H9 (cell line): ENCODE data around the gene CSNK2B. TPM values are rescaled to one million over a fixed set of nuclear protein-coding genes. Genes with fewer than 3 reads are reported as not detected.

Source experiments
- DNase-seq: peaks from one replicate; pipeline ENCODE4 v3.0.0-alpha.2; 2017
- H2AFZ ChIP-seq: one replicate; pipeline ENCODE4 v1.6.1; 2013; ENCODE audit warnings: mild to moderate bottlenecking, low read length, control low read depth, moderate library complexity
- H2AK5ac ChIP-seq: 2 replicates; pipeline ENCODE4 v1.6.1; 2013; ENCODE audit warnings: low read length, control low read depth, mixed read lengths; ENCODE audit not compliant: insufficient read length
- H2BK120ac ChIP-seq: one replicate; pipeline ENCODE4 v1.6.1; 2013; ENCODE audit warnings: low read depth, mild to moderate bottlenecking, low read length, control low read depth, inconsistent platforms; ENCODE audit not compliant: poor library complexity, severe bottlenecking
- H2BK12ac ChIP-seq: 2 replicates; pipeline ENCODE4 v1.6.1; 2013; ENCODE audit warnings: low read length, control low read depth, mixed read lengths, low read depth; ENCODE audit not compliant: insufficient read length
- H2BK15ac ChIP-seq: 2 replicates; pipeline ENCODE4 v1.6.1; 2013; ENCODE audit warnings: low read depth, low read length, control low read depth
- H2BK20ac ChIP-seq: one replicate; pipeline ENCODE4 v1.6.1; 2013; ENCODE audit warnings: low read depth, mild to moderate bottlenecking, low read length, control low read depth, inconsistent platforms; ENCODE audit not compliant: poor library complexity, severe bottlenecking
- H2BK5ac ChIP-seq: 2 replicates; pipeline ENCODE4 v1.6.1; 2013; ENCODE audit warnings: low read length, control low read depth, mixed read lengths; ENCODE audit not compliant: insufficient read length
- H3K14ac ChIP-seq: 2 replicates; pipeline ENCODE4 v1.6.1; 2013; ENCODE audit warnings: low read length, control low read depth; ENCODE audit not compliant: insufficient read depth
- H3K18ac ChIP-seq: 2 replicates; pipeline ENCODE4 v1.6.1; 2013; ENCODE audit warnings: low read depth, mild to moderate bottlenecking, mixed read lengths, low read length, control low read depth; ENCODE audit not compliant: insufficient read length
- H3K23ac ChIP-seq: 2 replicates; pipeline ENCODE4 v1.6.1; 2013; ENCODE audit warnings: low read length, control low read depth, mixed read lengths, low read depth; ENCODE audit not compliant: insufficient read length
- H3K23me2 ChIP-seq: 2 replicates; pipeline ENCODE4 v1.6.1; 2013; ENCODE audit warnings: low read depth, mild to moderate bottlenecking, mixed read lengths, low read length, control low read depth; ENCODE audit not compliant: insufficient read length, poor library complexity, severe bottlenecking
- H3K27ac ChIP-seq: 2 replicates; pipeline ENCODE4 v1.5.1; 2013; ENCODE audit warnings: low read length, control low read depth, mixed read lengths, low read depth; ENCODE audit not compliant: insufficient read length
- H3K27me3 ChIP-seq: 2 replicates; pipeline ENCODE4 v1.6.1; 2013; ENCODE audit warnings: low read length, control low read depth, inconsistent platforms; ENCODE audit not compliant: insufficient read depth
- H3K4ac ChIP-seq: 2 replicates; pipeline ENCODE4 v1.6.1; 2013; ENCODE audit warnings: low read depth, mild to moderate bottlenecking, control low read depth, inconsistent platforms, low read length, moderate library complexity
- H3K4me1 ChIP-seq: 2 replicates; pipeline ENCODE4 v1.6.1; 2013; ENCODE audit warnings: low read length, control low read depth, inconsistent platforms; ENCODE audit not compliant: insufficient read depth
- H3K4me2 ChIP-seq: 2 replicates; pipeline ENCODE4 v1.6.1; 2013; ENCODE audit warnings: low read length, control low read depth, mixed read lengths; ENCODE audit not compliant: insufficient read length, insufficient read depth
- H3K56ac ChIP-seq: 2 replicates; pipeline ENCODE4 v1.6.1; 2013; ENCODE audit warnings: low read depth, mild to moderate bottlenecking, mixed read lengths, low read length, control low read depth; ENCODE audit not compliant: insufficient read length
- H3K79me1 ChIP-seq: 2 replicates; pipeline ENCODE4 v1.6.1; 2013; ENCODE audit warnings: low read depth, mild to moderate bottlenecking, moderate library complexity, low read length, control low read depth, inconsistent platforms; ENCODE audit not compliant: insufficient read depth, poor library complexity, severe bottlenecking
- H3K79me2 ChIP-seq: 2 replicates; pipeline ENCODE4 v1.6.1; 2013; ENCODE audit warnings: low read length, control low read depth, inconsistent platforms; ENCODE audit not compliant: insufficient read depth
- H3K9ac ChIP-seq: 2 replicates; pipeline ENCODE4 v1.6.1; 2013; ENCODE audit warnings: low read length, control low read depth, mixed read lengths; ENCODE audit not compliant: insufficient read length; ENCODE audit errors: extremely low read depth
- H3K9me3 ChIP-seq: one replicate; pipeline ENCODE4 v1.6.1; 2013; ENCODE audit warnings: low read depth, low read length, inconsistent platforms; ENCODE audit not compliant: control insufficient read depth
- H3T11ph ChIP-seq: one replicate; pipeline ENCODE4 v1.6.1; 2013; ENCODE audit warnings: mild to moderate bottlenecking, low read length, control low read depth, inconsistent platforms
- H4K20me1 ChIP-seq: one replicate; pipeline ENCODE4 v1.6.1; 2013; ENCODE audit not compliant: control insufficient read depth, insufficient read length, insufficient read depth
- H4K5ac ChIP-seq: 2 replicates; pipeline ENCODE4 v1.6.1; 2013; ENCODE audit warnings: low read depth, mild to moderate bottlenecking, mixed read lengths, low read length, control low read depth; ENCODE audit not compliant: insufficient read length
- H4K8ac ChIP-seq: replicated peaks from 2 replicates; pipeline ENCODE4 v1.6.1; 2013; ENCODE audit warnings: low read length, control low read depth, mixed read lengths, low read depth; ENCODE audit not compliant: insufficient read length
- H4K91ac ChIP-seq: 2 replicates; pipeline ENCODE4 v1.6.1; 2013; ENCODE audit warnings: low read depth, mild to moderate bottlenecking, moderate library complexity, mixed read lengths, low read length, control low read depth; ENCODE audit not compliant: insufficient read length
- H3K27ac Mint-ChIP-seq, 3 experiments: 2 replicates in 2 of 3; 3 replicates in 1 of 3; pipeline ENCODE4 v1.8.0; 2020 to 2021; ENCODE audit warnings: mixed read lengths in 3 of 3, mild to moderate bottlenecking in 1 of 3, moderate library complexity in 1 of 3
- H3K27me3 Mint-ChIP-seq: 2 replicates; pipeline ENCODE4 v1.8.0; 2021; ENCODE audit warnings: low read depth, mild to moderate bottlenecking, moderate library complexity, mixed read lengths
- H3K36me3 Mint-ChIP-seq, 3 experiments: 2 replicates in 2 of 3; 3 replicates in 1 of 3; pipeline ENCODE4 v1.8.0; 2020 to 2021; ENCODE audit warnings: low read depth in 3 of 3, mixed read lengths in 3 of 3; ENCODE audit not compliant: insufficient read depth in 1 of 3
- H3K4me1 Mint-ChIP-seq, 2 experiments: 2 replicates each; pipeline ENCODE4 v1.8.0; 2020; ENCODE audit warnings: mixed read lengths in 2 of 2
- H3K4me3 Mint-ChIP-seq, 2 experiments: 2 replicates in 1 of 2; 3 replicates in 1 of 2; pipeline ENCODE4 v1.8.0; 2020 to 2021; ENCODE audit warnings: mild to moderate bottlenecking in 2 of 2, mixed read lengths in 2 of 2, moderate library complexity in 1 of 2
- H3K9me3 Mint-ChIP-seq, 2 experiments: 2 replicates in 1 of 2; 3 replicates in 1 of 2; pipeline ENCODE4 v1.8.0; 2020; ENCODE audit warnings: mild to moderate bottlenecking in 2 of 2, mixed read lengths in 2 of 2, moderate library complexity in 1 of 2
- CTCF ChIP-seq: fragments of 200-600 bp; sonication (generic); conservative IDR thresholded peaks from 3 replicates; pipeline ENCODE4 v1.8.0; 2021; ENCODE audit warnings: antibody characterized with exemption, mild to moderate bottlenecking
- WGBS: extraction: QIAGEN DNeasy Blood & Tissue Kit; methylation state at CpG from one replicate; pipeline ENCODE4 v1.1.7; 2013; ENCODE audit warnings: missing lambda C conversion rate, low lambda C conversion rate, mixed read lengths; ENCODE audit not compliant: insufficient read length; ENCODE audit errors: extremely low coverage; 5-methylcytosine and 5-hydroxymethylcytosine counted together
- total RNA-seq: library from RNA; stranded (reverse); gene quantifications from 2 replicates; pipeline ENCODE4 v1.2.1, GENCODE V29; 2021

CSNK2B gene
- total RNA-seq, 1 experiment from 2014 or later, result 187 TPM

DNA sequence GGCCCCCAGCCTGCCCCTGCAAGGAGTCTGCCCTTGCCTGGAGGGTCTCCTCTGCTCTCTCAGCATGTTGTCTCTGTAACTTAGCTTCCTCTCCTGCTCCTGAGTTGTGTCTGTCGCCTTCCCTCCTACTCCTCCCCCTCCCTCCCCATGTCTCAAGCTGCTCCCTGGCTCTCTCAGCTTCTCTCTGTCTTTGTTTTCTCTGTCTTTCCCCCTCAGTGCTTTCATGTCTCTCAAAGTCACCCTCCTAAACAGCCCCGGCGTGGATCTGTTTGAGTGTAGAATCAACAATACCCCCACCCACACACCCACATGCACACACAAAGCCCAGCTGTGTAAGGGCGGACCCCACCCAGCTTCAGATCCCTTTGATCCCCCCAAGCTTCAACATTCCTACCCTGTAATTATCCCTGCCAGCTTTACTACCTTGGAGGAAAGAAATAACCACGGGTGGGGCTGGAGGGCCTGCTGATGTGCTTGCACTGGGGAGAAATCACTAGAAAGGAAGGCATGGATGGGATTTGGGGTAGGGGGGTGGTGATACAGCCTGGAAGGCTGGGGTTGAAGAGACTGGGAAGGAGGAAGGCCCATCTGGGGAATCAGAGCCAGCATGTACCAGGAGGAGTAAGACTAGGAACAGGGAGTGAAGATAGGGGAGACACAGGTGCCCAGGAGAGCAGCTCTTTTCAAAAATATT, 48.3 kb downstream of the CSNK2B start:
- Histone ChIP-seq H3K4me1 (peaks cover 10% of the 10 kb centered on the region; the same call in 1 of the 2 replicates), H3K4me2 (no peak overlapping the region), H3K18ac (peak overlapping the region; percentile 53), H3K4ac (no peak overlapping the region), H3K79me1 (no peaks in the 10 kb centered on the region), H3K9me3 (no peaks in the 10 kb centered on the region), H3K9ac (no peak overlapping the region), H2BK20ac (no peak overlapping the region), H3K79me2 (no peaks in the 10 kb centered on the region), H2BK5ac (no peak overlapping the region), H3K56ac (no peak overlapping the region), H3T11ph (no peak overlapping the region), H2BK12ac (no peak overlapping the region), H2AFZ (no peak overlapping the region), H4K20me1 (no peaks in the 10 kb centered on the region), H3K27ac (no peak overlapping the region), H4K91ac (no peak overlapping the region), H4K5ac (no peak overlapping the region), H2BK15ac (no peak overlapping the region), H2AK5ac (no peak overlapping the region), H4K8ac (no peak overlapping the region), H3K23me2 (no peaks in the 10 kb centered on the region), H3K23ac (no peak overlapping the region), H2BK120ac (no peak overlapping the region), H3K27me3 (no peaks in the 10 kb centered on the region), H3K14ac (peak overlapping the region; percentile 64; the same call in 1 of the 2 replicates)
- Mint-ChIP-seq H3K36me3 (no peaks in the 10 kb centered on the region), H3K27me3 (peaks cover 8% of the 10 kb centered on the region), H3K9me3 (no peaks in the 10 kb centered on the region), H3K4me3 (peak overlapping the region in 1 of 2 experiments; percentile 60; a peak in 4 of 5 replicates), H3K4me1 (peaks cover 50 to 62% of the 10 kb centered on the region in 2 experiments), H3K27ac (peak overlapping the region; percentile 81 to 95 (median 81))
- WGBS, result no CpG with 5 or more reads among the region's 5 CpGs
- TF ChIP-seq CTCF, result no peak
- DNase-seq, result peak; percentile 36
